UCSD-AML1 (cell line): Measurements from ENCODE around the gene SFRP2.

Experiments
- DNase-seq: peaks from one replicate; lab custom pipeline; 2025; ENCODE audit not compliant: unreplicated experiment; lab: John Stamatoyannopoulos, UW

The SFRP2 gene

DNA sequence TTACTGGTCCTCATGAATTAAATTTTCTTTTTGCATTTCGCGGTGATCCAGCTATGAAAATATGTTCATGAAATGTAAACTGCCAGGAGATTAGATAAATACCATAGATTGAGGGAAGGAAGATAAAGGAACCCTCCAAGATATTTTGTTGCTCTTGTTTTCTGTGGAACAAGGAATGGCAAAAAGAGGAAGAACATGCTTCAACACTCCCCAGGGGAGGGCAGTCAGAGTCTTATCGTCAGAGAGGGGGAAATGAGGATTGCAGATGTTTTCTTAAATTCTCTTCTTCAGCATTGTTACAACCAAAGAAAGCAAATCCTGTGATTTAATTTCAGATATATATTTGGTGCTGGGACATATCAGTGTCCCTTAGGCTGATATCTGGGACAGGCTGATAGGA lies 9.5 kb upstream of the SFRP2 start:
- DNase-seq = no peak

DNA sequence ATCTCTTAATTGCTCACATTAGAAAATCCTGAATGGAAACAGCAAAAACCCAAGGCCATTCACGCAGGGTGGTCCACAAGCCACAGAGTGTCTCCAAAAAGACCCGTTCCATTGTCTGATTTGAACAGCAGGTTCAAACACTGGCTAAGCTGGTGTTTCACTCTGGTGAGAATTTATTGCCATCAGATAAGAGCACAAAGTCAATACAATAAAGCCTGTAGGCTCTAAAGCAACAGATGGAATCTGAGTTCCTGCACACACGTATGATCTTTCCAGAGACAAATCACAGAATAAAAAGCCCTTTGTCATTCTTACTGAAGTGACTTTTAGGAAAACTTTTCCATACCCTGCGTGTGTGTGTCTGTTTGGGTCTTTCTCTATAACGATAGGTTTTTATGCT lies 5.1 kb upstream of the SFRP2 start:
- DNase-seq = no peak

DNA sequence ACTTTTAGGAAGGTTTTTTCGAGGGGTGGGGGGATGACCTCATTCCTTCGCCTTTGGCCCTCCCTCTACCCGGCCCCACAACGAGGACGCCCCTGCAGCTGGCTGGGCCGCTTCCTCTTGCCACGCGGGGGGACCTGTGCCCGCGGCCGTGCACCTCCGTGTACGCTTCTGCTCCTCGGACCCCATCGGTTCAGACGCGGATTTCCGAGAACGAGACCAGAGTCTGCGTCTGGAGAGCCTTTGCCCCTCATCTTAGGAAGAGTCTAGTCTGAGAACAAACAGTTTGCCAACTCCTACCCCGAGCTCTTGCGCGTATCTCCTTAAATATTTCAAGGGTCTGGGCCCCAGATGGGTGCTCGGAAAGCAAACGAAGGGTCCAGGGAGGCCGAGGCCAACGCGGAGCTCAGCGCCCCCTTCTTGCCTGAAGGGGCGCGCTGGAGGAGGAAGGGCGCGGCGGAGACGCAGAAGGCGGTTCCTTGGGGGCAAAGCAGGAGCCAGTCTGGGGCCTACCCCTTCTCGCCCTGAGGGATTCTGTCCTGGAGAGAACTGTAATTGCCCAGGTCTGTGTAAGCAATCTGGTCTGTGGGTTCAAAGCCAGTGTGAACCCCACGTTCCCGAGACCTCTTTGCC lies 3.9 kb upstream of the SFRP2 start:
- DNase-seq = no peak

DNA sequence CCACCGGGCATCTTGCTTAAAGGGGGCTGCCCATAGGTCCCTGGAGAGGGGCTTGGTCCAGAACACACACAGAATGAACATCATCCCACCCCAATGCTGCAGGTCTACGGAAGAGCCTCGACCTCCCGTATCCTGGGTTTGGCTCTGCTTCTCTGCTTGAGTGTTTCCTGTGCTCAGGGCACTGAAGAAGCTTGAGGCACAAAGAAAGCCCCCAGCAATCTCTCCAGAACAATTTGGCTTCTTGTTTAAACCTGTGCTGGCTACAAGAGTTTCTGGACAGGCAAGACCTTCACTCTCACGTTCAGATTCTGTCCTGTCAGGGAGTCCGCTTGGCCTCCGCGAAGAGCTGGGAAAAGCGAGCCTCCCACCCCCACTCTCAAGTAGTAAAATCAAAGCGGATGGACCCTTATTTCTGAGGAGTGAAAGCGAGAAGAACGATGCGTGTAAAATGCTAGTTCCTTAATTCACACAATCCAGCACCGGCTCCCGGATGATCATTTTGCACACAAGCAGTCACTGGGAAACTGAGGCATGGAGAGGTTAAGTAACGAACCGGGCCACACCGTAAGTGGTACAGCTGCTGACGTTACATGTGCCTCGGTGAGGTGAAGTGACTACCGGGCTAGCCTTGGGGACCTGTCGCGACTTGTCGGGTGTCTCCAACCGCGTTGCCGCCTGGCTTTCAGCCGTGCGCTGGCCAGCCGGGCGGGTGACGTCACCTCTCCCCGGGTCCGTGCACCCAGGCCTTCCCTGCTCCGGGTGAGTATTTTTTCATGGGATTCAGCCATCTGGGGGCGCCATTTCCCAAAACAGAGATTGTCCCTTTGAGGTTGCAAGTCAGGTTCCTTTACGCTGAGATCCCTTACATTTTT lies 3.1 kb upstream of the SFRP2 start:
- no peak for DNase-seq

DNA sequence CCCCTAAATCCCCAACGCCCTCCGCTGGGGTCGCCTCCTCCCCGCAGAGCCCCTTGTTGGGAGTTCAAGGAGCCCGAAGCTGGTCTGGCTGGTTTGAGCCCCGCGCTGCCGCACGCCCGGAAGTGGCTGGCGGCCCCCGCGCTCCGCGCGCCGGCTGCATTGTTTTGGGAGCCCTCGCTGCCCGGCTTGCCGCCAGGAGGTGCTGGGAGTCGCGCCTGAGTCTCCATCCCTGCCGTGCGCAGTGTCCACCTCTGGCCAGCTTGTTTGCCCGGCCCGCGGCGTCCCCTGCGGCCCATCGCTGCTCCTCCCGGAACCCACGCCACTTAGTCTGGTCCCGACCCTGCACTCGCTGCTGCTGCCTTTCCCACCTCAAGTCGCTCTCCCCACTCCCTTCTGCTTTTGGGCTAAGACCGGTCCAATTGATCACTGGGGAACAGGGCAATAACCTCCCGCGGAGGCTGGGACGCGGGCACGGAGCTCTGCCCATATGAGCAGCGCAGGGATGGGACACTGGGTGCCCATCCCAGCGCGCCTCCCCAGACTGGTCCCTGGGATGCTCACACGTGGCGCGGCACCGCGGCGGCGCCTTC lies 2.2 kb upstream of the SFRP2 start:
- no peak for DNase-seq

DNA sequence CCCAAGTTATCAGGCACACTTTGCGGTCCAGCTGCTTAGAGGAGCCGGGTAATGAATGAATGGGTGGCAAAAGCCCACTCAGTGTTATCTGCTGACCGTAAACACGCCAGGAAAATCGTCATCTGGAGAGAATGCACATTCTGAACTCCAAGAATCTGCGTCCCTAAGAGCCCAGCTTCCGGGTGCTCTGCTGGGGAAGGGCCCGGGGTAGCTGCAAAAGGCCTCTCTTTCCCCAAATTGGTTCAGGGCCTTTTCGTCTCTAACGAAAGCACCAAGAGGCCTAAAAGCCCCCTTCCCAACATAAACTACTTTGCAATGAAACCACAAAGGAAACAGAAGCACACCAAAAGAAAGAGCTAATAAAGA lies 1.6 kb upstream of the SFRP2 start:
- DNase-seq = no peak

DNA sequence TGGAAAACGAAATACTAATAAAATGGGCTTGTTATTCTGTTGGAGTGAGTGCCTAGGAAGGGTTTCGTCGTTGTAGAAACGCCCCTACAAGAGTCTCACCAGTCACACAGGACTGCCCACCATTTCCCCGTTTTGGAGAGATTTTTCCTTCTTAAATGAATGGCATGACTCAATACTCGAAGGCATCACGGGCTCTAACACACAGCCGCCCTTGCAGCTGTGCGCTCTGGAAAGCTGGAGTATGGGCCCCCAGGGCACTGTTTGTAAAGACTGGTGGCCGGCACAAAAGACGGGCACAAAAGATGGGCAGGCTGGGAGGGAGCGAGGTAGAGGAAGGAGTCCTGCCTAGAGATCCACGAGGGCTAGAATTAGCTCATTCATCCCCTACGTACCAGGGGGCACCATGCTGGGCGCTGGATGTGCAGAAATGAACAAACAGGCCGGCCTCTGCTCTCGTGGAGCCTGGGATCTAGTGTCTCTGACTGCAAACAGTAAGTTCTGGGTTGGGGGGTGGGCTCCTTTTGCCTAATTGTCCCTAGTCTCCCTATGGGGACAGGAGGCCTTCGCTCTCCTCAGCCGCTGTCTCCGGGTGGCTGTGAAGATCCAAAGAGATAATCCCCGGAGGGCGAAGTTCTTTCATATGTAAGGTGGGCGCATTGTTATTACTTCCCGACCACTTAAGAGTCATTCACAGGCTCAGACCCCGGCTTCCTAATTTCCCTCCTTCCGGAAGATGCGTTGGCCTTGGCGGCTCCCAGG lies 1.0 kb upstream of the SFRP2 start:
- no peak for DNase-seq

DNA sequence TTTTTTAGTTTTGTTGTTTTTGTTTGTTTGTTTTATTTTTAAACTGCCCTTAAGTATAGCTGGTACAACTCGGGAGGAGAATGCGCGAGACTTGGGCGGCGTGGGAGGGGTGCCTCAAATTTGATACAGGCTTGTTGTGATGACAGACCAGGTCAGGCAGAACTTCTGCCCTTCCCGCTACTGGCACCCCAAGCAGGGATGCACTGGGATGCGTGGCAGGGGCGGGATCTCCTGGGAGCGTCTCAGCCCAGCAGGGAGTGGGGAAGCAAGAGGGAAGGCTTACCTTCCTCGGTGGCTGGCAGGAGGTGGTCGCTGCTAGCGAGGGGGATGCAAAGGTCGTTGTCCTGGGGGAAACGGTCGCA lies 851 bp downstream of the SFRP2 start:
- DNase-seq = no peak

DNA sequence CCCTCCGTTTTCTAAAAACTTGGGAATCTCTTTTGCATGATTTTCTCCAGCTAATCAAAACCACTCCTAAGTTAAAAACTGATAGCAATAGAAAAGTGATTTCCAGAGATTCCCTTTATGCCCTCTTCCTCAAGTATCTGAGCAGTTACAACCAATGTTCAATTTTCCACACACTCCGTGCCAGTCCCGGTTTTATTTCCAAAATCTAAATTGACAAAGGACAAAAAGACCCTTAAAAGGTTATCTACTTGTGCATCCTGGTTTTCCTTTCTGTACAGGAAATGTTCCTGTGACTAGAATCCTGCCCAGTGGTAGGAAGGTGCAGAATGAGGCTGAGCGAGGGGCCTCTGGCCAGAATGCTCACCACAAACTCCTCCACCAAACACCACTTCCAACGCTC lies 1.3 kb downstream of the SFRP2 start:
- DNase-seq = no peak

DNA sequence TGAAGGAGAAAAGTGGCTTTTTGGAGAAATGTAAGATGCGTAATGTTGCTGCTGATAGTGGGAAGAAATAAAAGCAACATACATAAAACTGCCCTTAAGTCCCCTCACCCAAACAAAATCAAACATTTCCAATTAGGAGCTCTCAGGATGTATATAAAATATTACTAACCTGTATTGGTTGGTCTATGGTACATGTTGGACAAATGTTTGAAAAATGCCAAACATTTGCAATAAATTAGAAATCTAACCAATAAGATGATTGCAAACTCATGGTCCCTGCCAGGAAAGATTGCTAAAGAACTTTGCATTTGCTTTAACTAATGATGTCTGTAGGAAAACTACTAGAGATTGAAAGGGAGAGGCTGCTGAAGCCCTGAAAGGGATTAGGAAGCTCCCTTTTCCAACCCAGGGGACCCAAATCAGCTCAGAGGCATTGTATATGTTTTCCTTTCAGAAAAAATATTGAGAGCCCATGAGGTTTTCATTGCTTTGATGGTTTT lies 1.8 kb downstream of the SFRP2 start:
- DNase-seq = no peak

DNA sequence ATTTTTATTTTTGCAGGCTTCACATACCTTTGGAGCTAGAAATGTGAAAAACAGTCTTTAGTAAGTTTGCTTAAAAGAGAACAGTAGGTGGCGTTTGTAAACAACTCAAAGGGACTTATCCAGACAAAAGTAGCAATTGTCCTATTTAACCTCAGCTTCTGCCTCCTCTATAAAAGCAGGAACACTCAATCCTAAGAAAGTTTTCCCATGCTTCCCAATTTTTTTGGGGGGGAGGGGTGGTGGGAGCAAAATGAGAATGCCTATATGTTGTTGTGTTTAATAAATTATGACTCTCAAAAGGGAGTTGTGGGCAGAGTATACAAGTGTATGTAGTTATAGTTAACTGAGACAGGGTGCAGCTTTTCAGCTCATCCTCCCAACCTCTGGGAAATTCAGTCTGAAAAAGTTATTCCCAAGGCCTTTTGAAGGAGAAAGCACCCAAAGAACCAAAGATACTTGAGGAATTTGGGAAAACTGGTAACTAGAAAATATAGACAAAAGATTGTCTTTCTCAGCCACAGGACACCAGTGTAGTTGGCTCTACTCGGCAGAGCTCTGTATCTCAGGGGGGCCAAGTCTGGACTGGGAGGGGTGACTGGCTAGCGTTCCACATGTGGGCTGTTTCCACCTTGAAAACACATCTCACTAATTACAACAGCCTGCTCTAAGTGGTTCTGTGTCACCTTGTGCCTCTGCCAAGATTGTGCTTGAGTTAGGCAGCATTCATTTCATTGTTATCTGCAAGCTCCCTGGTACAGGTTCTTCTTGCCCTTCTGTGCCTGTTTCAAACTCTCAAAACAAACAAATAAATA lies 2.8 kb downstream of the SFRP2 start:
- DNase-seq = no peak

DNA sequence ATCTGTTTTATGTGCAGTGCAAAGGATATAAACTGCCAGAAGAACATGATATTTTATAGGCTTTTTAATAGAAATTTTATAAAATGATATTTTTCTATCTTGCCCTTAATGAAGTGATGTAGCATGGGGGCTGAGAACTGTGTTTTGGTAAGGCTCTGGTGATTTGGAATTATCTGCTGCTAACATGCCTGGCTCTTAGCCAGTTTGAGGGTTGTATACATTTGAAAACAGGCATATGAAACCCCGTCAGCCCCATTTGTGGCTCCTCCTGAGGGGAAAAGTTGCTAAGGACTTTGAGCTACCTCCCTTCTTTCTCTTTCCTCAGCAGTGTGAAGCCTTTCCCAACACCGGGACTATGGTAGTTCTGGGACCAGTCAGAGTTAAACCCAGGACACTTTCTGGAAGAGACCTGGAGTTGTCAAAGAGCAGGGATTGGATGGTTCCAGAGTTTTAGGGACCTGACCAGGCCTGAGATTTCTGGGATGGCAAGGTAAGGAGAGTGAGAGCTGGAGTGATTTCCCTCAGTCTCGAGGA lies 4.7 kb downstream of the SFRP2 start:
- DNase-seq = no peak

DNA sequence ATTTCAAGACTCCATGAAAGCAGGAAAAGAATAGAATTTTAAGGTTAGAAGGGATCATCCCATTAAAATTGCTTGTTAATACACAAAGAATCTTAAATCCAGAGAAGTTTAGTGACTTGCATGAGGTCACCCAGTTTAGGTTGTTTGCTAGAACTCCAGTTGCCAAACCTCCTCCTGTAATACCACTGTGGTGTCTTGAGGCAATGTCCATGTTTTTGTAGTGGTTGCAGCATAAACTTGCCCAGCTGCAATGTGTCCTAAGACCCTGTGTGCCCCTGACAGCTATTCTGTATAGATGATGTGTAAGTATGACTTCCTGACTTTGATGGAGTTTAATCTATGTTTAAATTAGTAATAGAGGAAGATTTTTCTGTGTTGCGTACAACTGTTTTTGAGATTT lies 6.3 kb downstream of the SFRP2 start:
- DNase-seq = no peak

DNA sequence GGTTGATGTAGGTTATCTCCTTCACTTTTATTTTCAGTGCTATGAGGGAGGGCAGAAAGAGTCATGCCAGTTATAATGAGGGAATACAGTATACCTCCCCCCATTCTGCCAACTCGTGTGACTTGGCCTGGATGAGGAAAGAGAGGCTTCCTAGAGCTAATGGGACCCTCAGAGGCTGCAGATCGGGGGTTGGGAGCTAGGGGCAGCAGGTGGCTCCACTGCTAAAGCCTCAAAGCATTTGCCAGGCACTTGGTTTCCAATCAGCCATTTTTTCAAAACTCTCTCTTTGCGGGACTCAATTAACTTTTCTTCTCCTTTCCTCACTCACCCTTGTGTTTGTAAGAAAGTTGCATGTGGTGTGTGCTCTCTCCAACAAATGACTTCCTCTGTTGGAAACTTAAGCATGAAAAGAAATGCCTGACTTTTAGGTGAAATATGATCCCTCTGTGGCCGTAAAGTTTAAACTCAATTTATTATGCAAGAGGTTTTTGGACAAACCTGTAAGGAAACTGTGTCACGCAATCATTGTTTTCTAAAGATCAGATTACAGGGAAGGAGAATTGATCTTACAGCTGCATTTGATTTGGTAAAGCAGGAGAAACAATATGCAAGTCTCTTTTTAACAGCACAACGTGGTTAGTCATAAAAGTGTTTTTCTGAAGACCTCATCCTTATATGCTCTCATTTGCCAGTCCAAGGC lies 7.0 kb downstream of the SFRP2 start:
- no peak for DNase-seq

DNA sequence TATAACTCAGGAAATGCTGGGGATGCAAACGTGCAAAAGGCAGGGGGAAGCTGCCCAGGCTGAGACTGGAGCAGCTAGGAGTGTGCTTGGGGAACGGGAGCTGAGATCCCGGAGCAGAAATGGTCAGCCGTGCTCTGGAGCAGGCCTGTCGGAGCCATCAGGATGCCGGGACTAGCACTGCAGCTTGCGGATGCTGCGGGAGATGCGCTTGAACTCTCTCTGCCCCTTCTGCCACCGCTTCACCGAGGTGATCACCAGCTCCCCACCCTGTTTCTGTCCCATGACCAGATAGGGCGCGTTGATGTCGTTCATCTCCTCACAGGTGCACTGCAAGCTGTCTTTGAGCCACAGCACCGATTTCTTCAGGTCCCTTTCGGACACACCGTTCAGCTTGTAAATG lies 7.6 kb downstream of the SFRP2 start:
- DNase-seq = no peak

DNA sequence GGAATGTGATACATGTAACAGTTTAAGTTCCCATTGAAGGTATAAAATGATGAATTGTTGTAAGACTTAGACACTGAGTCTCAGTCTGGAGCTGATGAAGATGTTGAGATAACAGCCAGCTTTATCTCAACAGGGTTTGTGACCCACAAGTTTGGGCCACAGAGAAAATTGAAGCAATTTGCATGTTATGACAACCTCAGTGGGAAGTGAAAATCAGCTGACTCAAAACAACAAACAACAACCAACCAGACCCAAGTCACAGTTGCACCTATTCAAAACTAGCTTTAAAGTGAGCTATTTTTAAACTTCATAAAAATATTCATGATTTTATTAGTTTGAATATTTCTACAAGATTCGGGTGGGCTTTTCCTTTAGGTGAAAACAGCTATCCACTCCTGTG lies 8.0 kb downstream of the SFRP2 start:
- no peak for DNase-seq

DNA sequence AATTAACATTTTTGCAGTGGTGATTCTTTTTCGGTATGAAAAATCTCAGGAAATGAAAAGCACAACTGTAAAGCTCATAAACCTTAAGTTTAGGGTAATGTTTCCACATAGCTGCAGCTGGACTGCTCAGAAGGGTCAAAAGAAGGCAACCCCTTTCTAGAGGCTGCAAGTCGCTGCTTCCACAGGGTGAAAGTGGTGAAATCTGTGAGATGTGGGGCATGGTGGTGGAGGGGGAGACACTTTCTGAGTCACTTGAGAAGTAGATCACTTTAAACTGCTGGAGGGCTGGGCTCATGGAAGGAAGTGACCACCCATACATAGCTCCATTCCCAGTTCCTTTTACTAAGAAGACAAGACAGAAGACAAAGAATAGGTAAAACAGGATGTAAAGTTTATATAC lies 8.7 kb downstream of the SFRP2 start:
- DNase-seq = no peak

DNA sequence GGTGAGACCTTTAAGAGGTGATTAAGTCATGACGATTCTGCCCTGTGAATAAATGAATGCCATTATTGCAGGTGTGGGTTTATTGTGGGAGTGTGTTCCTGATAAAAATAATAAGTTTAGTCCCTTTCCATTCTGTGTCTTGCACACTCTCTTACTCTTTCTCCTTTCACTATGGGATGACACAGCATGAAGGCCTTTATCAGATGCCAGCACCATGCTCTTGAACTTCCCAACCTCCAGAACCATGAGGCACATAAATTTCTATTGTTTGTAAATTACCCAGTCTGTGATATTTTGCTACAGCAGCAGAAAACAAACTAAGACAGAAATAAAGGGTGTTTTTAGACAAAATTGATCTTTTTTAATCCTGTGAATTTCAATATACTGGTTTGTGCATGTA lies 10.5 kb downstream of the SFRP2 start:
- DNase-seq = no peak

DNA sequence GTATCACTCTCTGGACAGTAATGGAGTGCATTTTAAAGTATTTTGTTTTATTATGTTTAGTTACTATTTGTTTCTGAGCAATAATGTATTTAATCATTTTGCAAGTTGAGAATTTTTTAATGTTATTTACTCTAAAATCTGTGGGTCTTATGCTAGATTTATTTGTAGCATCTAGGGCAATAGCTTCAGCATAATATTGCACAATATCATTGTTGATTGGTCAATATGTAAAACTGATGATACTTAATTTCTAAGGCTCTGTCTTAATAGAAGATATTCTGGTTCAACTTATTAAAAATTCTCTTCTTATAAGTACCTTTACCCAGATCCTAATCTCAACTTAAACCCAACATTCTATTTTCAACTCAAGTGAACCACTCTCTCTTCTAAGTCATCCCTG lies 11.5 kb downstream of the SFRP2 start:
- no peak for DNase-seq

DNA sequence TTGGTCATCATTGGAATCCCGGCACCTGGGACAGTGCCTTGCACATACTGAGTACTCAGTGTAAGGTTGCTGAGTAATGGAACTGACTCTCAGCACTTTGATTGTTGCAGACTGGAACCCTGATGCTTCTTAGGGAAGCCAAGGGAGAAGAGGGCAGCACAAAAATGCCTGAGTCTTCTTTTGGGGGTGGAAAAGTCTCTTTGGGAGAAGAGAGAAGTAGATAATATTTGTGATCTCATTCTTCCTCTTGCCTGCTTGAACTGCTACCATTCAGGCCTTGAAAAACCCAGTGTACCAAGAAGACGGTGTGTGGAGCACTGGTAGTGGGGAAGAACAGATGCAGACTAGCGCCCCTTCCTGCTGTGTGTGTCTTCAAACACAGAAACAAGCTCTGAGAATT lies 12.3 kb downstream of the SFRP2 start:
- no peak for DNase-seq
